GM12801 (cell line): Measurements from ENCODE around the gene OR9Q1.

Experiments
- CTCF ChIP-seq: IDR thresholded peaks from one replicate; pipeline ENCODE4 v1.5.1; 2011; ENCODE audit warnings: control low read depth; ENCODE audit not compliant: insufficient read length; ENCODE audit errors: extremely low read depth

Gene OR9Q1

GRCh38 chr11:58043379-58043778, 19.7 kb downstream of the OR9Q1 start:
- no peak for TF ChIP-seq CTCF

GRCh38 chr11:58046231-58046630, 22.6 kb downstream of the OR9Q1 start:
- no peak for TF ChIP-seq CTCF

- no peak for TF ChIP-seq CTCF
Measured at GRCh38 chr11:58047818-58048217, 24.1 kb downstream of the OR9Q1 start.

DNA sequence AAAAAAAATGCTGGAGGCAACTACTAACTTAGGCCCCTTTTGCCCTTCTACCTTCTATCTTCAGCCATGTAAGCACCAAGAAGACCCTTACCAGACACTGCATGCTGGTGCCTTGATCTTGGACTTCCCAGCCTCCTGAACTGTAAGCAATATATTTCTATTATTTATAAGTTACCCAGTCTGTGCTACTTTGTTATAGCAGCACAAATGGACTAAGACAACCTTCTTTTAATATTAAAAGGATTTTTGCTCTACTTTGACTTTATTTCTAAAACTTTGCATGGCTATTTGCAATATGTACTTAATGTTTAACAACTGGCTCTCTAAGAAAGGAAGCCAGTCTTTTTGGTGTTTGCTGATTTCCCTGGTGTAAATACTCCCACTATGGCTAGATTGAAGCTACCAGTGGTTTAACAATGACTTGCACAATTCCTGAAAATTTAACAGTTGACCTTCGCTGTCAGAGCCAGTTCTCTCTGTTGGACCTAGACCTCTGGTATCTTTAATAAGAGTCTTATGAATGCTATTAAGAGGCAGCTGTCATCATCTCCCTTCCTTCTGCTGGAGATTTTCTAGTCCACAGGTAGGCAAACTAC, 32.2 kb downstream of the OR9Q1 start:
- TF ChIP-seq CTCF: no peak

- TF ChIP-seq CTCF: no peak
Measured at GRCh38 chr11:58057481-58057880, 33.8 kb downstream of the OR9Q1 start.

- TF ChIP-seq CTCF: no peak
Measured at GRCh38 chr11:58058276-58059006, 34.8 kb downstream of the OR9Q1 start.

DNA sequence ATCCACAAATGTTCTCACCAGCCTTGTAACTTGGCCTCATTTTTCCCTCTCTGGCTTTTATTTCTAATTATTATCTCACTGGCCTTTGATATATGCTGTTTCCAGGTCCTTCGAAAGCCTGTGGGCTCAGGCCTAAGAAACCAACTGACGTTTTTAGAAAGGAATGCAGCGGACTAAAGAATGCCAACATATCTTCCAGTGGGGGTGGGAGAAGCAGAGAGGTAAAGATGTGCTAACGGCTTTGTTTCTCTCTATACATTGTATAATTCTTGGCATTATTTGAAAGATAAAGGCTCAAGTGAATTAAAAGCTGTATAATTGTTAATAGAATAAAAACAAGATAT, 35.3 kb downstream of the OR9Q1 start:
- no peak for TF ChIP-seq CTCF
